Prostate gland (tissue), 2 donors: ENCODE measurements around the gene NRF1. TPM values are rescaled to one million over a fixed set of nuclear protein-coding genes. Genes with fewer than 3 reads are reported as not detected.

Source experiments
- DNase-seq: peaks from one replicate; pipeline ENCODE4 v3.0.0-alpha.2; 2019; ENCODE audit warnings: low spot score
- H3K27ac ChIP-seq, 2 donors: fragments of 200-600 bp; sonication (generic); 2 replicates each; pipeline ENCODE4 v1.5.1; 2017 to 2019
- H3K27me3 ChIP-seq: fragments of 200-600 bp; sonication (generic); replicated peaks from 2 replicates; pipeline ENCODE4 v1.5.1; 2019; ENCODE audit not compliant: insufficient read depth
- H3K36me3 ChIP-seq, 2 donors: fragments of 200-600 bp; sonication (generic); 1 replicate in 1 of 2; 2 replicates in 1 of 2; pipeline versions ENCODE4 v1.5.1 to v1.8.1; 2017 to 2019
- H3K4me1 ChIP-seq: fragments of 200-600 bp; sonication (generic); replicated peaks from 2 replicates; pipeline ENCODE4 v1.5.1; 2019
- H3K4me3 ChIP-seq, 2 donors: fragments of 200-600 bp; sonication (generic); 2 replicates each; pipeline ENCODE4 v1.5.1; 2017 to 2019
- H3K9me3 ChIP-seq: fragments of 200-600 bp; sonication (generic); 2 replicates; pipeline ENCODE4 v1.5.1; 2017
- POLR2A ChIP-seq: fragments of 450-650 bp; IDR thresholded peaks from one replicate; pipeline ENCODE4 v1.6.1; 2016; ENCODE audit warnings: antibody characterized with exemption, mild to moderate bottlenecking
- POLR2AphosphoS5 ChIP-seq: sonication (generic); formaldehyde crosslinking; IDR thresholded peaks from one replicate; pipeline ENCODE4 v1.6.1; 2017; ENCODE audit warnings: antibody characterized with exemption
- WGBS: methylation state at CpG from one replicate; pipeline ENCODE4 v1.1.5; 2018; 5-methylcytosine and 5-hydroxymethylcytosine counted together
- intact Hi-C: fragments of 100-400 bp; cut with DNase I; formaldehyde crosslinking; loops from one replicate; pipeline ENCODE4 v1.14.2; 2022
- total RNA-seq, 2 donors: library from RNA; depleted of rRNA; stranded (reverse); fragments of >200 nt; gene quantifications; one replicate each; pipeline ENCODE4 v1.1.0, GENCODE V29; 2016
- TF ChIP-seq, protein P1 (sequence below), 4 experiments: fragments of 200-600 bp in 2 of 4; fragments of 450-650 bp in 2 of 4; sonication (generic) in 2 of 4; IDR thresholded peaks; 1 replicate in 3 of 4; 2 replicates in 1 of 4; pipeline ENCODE4 v1.5.1; 2016 to 2019; ENCODE audit warnings: antibody characterized with exemption in 4 of 4, mild to moderate bottlenecking in 2 of 4, moderate library complexity in 2 of 4

NRF1 gene
- total RNA-seq, 2 donors from 2014 or later, result 22.3 to 27.0 TPM

DNA sequence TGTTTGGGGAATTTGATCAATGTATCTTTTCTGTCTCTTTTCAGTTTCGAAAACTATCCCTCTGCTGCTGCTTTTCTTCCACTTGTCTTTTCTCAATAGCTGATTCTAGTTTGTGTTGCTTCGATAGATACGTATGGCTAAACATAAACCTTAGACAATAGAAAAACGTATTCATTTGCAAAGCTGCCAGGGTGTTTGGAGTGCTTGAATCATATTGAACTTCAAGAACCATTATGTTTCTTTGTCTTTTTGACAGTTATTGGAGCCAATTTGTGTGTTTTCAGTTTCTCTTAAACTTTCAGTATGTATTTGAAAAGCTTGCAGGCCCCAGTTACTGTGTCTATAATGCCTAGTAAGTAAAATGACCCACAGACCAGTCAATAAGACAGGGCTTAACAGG, 25.1 kb downstream of the NRF1 start:
- TF ChIP-seq POLR2AphosphoS5 (no peak), POLR2A (no peak)
- TF ChIP-seq, protein P1, sequence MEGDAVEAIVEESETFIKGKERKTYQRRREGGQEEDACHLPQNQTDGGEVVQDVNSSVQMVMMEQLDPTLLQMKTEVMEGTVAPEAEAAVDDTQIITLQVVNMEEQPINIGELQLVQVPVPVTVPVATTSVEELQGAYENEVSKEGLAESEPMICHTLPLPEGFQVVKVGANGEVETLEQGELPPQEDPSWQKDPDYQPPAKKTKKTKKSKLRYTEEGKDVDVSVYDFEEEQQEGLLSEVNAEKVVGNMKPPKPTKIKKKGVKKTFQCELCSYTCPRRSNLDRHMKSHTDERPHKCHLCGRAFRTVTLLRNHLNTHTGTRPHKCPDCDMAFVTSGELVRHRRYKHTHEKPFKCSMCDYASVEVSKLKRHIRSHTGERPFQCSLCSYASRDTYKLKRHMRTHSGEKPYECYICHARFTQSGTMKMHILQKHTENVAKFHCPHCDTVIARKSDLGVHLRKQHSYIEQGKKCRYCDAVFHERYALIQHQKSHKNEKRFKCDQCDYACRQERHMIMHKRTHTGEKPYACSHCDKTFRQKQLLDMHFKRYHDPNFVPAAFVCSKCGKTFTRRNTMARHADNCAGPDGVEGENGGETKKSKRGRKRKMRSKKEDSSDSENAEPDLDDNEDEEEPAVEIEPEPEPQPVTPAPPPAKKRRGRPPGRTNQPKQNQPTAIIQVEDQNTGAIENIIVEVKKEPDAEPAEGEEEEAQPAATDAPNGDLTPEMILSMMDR (IDR thresholded peaks at IDR 0.05), result no peak
- 82% methylated on average over 4 of the region's 4 CpGs for WGBS
- no peak overlapping the region for H3K27ac ChIP-seq
- H3K27me3 ChIP-seq, result no peaks in the 10 kb centered on the region
- no peaks in the 10 kb centered on the region for H3K9me3 ChIP-seq
- no peaks in the 10 kb centered on the region for H3K4me1 ChIP-seq
- H3K4me3 ChIP-seq, result no peak overlapping the region
- DNase-seq, result no peak
- intact Hi-C loops, result no loop called here
- H3K36me3 ChIP-seq, result no peaks in the 10 kb centered on the region

DNA sequence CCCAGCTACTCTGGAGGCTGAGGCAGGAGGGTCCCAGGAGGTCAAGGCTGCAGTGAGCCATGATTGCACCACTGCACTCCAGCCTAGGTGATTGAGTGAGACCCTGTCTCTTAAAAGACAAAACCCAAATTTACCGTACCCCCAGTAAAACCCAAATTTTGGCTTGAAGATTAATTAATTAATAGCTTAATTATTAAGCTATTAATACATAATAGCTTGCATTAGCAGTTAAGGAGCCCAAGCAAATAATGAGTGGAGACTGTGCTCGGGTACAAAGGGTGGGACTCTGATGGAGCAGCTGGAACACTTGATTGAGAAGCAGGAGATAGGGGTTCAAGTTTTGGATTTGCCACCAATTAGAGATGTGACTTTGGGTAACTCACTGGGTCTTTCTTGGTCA, 28.9 kb downstream of the NRF1 start:
- no peak for TF ChIP-seq POLR2A
- TF ChIP-seq, protein P1 (IDR thresholded peaks at IDR 0.05), result no peak
- TF ChIP-seq POLR2AphosphoS5, result no peak
- intact Hi-C loops, result loop anchor here (10.0 kb wide), 3 partner anchors 156 to 374 kb away; no protein-coding TSS in a partner anchor
- 92% methylated on average over 2 of the region's 2 CpGs for WGBS

DNA sequence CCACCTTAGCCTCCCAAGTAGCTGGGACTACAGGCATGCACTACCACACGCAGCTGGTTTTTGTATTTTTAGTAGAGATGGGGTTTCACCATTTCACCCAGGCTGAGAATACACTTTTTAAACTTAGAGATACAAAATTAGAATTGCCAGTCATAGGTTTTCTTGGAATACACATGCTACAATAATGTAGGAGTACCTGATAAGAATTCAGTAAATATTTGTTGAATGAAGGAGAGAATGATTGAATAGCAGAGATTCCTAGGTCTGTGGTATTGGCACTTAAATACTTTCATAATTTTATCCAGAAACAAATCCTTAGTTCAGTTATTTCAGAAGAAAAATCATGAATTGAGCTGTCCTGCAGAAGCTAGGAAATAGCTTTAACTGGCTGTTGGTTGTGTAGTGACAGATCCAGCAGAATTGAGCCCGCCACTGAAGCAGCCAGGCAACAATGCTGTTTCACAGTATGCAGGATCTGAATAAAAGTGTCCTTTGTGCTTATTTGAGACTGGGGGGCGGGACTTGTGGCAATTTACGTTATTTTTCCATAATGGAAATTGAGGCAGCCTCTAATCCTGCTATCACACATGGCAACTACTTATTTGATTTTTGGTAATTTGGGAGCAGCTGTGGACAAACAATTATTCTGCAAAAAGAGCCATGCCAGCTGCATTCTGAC, 31.5 kb downstream of the NRF1 start:
- Histone ChIP-seq H3K36me3 (no peaks in the 10 kb centered on the region), H3K27ac (no peak overlapping the region), H3K27me3 (no peaks in the 10 kb centered on the region), H3K4me3 (no peak overlapping the region), H3K4me1 (no peaks in the 10 kb centered on the region), H3K9me3 (no peaks in the 10 kb centered on the region)
- intact Hi-C loops, result loop anchor here (10.0 kb wide), 3 partner anchors 158 to 372 kb away; no protein-coding TSS in a partner anchor
- TF ChIP-seq POLR2A, result no peak
- TF ChIP-seq POLR2AphosphoS5, result no peak
- TF ChIP-seq, protein P1 (IDR thresholded peaks at IDR 0.05), result no peak
- no peak for DNase-seq
- WGBS, result 91% methylated on average over 4 of the region's 4 CpGs

More for the DNA sequence above, 28.9 kb downstream of the NRF1 start:
- H3K9me3 ChIP-seq, result no peaks in the 10 kb centered on the region
- DNase-seq, result no peak
- no peaks in the 10 kb centered on the region for H3K36me3 ChIP-seq
- no peak overlapping the region for H3K4me3 ChIP-seq
- H3K27me3 ChIP-seq, result no peaks in the 10 kb centered on the region
- H3K27ac ChIP-seq, result no peak overlapping the region
- H3K4me1 ChIP-seq, result no peaks in the 10 kb centered on the region

DNA sequence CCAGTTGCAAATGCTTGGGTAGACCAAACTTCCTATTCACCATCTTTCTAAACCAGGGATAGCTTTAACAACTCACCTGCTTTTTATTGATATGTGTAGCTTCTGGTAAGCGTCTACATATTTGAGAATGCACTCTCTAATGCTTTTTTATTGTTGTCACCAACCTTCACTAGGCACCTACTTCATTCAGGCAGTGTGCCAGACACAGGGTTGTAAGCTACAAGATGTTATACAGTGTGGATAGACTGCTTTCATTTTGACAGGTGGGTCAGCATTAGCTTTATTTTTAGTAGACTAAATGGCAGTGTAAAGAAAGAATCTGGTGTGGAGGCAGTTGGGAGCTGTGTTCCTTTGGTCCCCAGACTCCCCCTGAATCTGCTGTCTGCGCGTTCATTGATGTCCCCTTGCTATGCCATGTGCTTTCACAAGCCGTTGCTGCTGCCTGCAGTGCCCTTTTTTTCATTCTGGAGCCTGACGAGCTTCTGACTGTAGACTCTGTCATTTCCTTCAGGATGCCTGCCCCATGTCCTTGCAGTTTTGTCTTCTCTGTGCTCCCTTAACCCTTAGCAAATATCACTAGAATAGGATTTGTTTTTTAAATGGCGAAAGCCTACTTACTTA, 32.1 kb downstream of the NRF1 start:
- H3K27me3 ChIP-seq, result no peaks in the 10 kb centered on the region
- H3K4me3 ChIP-seq, result no peak overlapping the region
- intact Hi-C loops, result loop anchor here (10.0 kb wide), 3 partner anchors 159 to 371 kb away; no protein-coding TSS in a partner anchor
- no peak for DNase-seq
- no peaks in the 10 kb centered on the region for H3K4me1 ChIP-seq
- WGBS, result 71% methylated on average over 6 of the region's 6 CpGs
- H3K27ac ChIP-seq, result no peak overlapping the region
- no peaks in the 10 kb centered on the region for H3K36me3 ChIP-seq
- TF ChIP-seq, protein P1 (IDR thresholded peaks at IDR 0.05), result no peak
- TF ChIP-seq POLR2A (no peak), POLR2AphosphoS5 (no peak)
- H3K9me3 ChIP-seq, result no peaks in the 10 kb centered on the region
